ENCODE results near the gene NEUROG2.

Gene NEUROG2

DNA sequence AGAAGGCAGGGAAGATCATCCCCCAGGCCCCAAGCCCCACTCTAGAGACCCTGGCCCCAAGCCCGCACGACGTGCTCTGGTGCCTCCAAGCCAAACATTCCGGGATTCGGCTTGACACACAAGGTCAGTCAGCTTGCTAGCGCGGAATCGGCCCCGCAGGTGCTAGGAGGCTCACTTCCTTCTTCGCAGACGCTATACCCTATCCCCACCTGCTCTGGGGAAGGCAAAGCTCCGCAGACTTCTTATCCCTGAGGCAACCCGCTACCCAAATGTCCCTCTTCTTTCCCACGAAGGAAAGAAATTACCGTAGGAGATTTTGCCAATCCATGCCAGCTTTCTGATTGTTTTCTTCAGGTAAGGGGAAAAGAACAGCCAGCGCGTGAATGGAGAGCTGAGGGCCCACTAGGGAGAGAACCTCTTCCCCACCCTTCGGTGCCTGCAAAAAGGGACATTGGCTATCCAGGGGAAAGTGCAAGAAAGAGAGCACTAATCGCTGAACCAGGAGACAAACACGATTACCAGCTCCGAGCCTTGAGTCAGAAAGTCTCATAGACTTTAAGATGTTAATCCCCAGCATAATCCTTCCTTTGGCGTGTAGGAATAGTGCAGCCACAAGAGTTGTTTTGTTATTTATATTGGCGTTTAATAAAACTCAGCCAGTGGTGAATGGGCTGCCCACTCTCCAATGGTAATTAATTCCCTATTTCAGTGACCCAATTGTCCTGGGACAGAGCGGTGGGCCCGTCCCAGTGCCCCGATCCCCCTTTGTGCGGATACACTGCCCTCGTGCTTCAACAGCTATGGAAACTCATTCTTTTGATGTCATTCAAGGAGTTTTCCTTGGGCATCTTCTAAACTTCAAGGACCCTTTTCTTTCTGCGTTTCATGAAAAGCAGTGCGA, 5.4 kb upstream of the NEUROG2 start:
- DNase-seq (ENCODE audit: low read depth in 2 of 2) = no peak

- no peak for DNase-seq (ENCODE audit: low read depth in 2 of 2)
These were observed 4.7 kb upstream of the NEUROG2 start for GRCh38 chr4:112520598-112521122.

DNA sequence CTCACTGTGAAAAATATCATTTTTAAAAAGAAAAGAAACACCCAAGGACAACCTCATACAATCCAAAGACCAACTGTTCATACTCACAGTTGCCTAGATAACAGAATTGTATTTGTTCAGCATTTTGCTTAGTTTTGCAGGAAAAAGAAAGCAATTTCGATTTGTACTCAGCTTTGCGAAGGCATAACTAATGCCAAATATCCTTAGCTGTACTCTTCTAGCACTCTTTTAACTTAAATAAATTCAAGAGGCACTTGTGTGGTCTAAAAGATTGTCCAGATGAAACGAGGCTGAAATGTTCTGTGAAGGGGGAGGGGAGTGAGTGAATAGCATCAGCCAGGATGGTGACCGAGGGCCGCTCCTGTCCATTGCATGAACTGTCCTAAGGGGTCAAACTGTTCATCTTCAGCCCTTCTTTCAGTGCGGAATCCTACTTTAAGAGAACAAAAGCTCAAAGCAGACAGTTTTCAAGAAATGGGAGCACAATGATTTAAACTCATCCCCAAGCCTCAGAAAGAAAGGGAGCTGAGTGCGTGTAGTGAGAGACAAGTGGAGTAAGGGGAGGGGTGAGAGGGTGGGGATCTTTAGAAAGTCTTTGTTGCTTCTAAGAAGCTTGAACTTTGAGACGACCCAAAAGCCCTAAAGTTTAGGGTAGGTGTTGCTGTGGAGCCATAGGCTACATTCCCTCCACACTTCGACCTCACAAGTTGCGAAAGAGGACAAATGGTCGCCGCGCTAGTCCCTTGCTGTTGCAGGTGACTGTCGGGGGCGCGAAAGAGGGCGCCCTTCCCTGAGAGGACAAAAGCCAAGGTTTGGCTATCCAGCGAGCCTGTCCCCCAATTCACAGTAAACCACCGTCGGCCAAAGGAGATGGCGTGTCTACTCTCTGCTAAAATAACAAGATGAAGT, 4.0 kb upstream of the NEUROG2 start:
- no peak for DNase-seq (ENCODE audit: low read depth in 2 of 2)

- no peak for DNase-seq (ENCODE audit: low read depth in 2 of 2)
These were observed 2.7 kb upstream of the NEUROG2 start for GRCh38 chr4:112518675-112519074.

DNA sequence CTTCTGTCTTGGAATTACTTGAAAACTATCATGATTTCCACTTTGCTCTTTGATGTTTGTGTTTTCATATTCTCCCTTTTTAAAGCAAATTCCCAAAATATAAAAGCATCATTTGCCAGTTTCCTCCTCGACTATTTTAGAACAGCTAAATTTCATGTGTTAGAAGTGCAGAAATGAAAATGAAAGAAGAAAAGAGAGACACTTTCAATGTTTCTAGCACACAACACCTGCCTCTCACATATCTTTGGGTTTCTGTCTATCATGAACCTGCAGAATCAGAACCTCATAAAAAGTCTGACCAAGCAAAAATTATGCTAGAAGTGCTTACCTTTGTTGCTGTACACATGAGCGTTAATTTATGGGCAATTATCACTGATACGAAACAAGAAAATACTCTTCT, 1.9 kb upstream of the NEUROG2 start:
- no peak for DNase-seq (ENCODE audit: low read depth in 2 of 2)

- DNase-seq (ENCODE audit: low read depth in 2 of 2) = no peak
These were observed 1.2 kb upstream of the NEUROG2 start for GRCh38 chr4:112517067-112517634.

- DNase-seq (ENCODE audit: low read depth in 2 of 2) = no peak
These were observed 589 bp upstream of the NEUROG2 start for GRCh38 chr4:112516471-112517066.

- DNase-seq (ENCODE audit: low read depth in 2 of 2) = no peak
These were observed 548 bp downstream of the NEUROG2 start for GRCh38 chr4:112515198-112516065.

- no peak for DNase-seq (ENCODE audit: low read depth in 2 of 2)
These were observed 1.3 kb downstream of the NEUROG2 start for GRCh38 chr4:112514647-112515197.

GRCh38 chr4:112513971-112514646, 1.9 kb downstream of the NEUROG2 start:
- DNase-seq (ENCODE audit: low read depth in 2 of 2) = no peak

- DNase-seq (ENCODE audit: low read depth in 2 of 2) = no peak
These were observed 4.2 kb downstream of the NEUROG2 start for GRCh38 chr4:112511803-112512118.

- DNase-seq (ENCODE audit: low read depth in 2 of 2) = no peak
These were observed 4.7 kb downstream of the NEUROG2 start for GRCh38 chr4:112511093-112511802.

DNA sequence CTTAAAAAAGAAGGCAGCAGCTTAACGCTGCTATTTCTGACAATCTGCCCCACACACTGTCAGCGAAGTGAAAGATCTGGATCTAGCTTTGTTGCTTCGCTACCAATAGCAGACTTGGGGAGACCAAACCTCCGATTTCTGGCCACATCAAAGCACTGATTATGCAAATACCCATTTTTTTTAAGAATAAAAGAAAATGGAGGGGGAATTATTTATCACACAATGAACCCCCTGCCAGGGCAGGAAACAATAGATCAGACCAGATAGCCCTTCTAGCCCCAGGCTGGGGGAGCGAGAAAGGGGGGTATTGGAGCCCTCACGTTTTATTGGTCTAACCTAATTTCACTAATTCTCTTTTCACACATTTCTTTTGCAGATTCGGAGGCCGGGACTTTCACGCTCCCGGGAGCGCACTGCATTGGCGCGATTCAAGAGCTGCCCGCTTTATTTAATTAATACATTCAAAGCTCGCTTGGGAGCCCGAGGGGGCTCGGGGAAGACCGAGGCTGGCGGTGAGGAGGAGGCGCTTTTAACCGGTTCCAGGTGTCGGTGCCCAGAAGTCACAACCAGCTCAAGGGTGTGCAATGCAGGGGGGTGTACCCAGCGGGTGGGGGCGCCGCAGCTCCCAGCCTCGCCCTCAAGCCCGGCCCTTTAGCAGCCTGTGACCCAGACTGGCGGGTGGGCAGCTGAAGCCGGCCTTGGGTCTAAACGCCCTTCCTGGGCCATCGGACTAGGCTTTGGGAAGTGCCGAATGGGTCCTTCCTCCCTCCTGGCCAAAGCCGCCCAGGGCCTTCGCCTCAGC, 5.5 kb downstream of the NEUROG2 start:
- no peak for DNase-seq (ENCODE audit: low read depth in 2 of 2)

DNA sequence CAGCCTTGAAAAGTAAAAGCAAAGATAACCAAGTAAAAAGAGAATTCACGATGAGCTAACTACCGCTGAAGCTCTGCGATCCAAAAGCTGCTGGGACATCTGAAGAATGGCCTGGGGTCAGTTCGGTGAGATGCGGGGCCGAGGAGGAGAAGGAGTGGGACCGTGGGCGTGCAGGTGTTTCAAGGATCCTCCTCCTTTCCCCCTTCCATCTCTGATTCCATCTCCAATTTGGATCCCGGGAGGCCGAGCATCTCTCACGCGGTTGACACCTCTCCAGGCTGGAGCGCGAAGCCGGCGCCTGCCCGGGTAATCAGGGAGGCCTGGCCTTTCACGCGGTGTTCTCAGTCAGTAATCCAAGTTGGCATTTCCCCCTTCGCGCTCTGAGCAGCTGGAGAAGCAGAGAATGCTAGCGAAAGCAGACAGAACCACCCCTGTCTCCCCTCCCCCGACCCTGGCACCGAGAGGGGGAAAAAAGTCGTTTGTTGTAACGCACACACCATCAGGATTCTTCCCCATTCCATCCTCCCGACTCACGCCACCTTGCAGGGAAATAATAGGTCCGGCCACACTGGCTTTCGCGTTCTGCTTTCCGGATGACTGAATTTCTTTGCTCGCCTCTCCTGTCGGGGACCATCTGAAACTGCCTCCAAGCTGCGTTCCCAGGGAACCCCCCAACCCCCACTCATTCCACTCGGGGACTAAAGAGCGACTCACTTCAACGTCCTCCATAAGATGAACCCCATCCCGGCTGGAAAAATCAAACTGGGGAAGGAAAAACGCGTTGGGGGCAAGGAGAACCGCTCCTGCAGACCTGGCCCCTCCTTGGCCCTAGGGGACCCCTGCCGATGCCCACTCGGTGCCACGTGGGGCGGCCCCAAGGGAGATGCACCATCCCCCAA, 6.5 kb downstream of the NEUROG2 start:
- DNase-seq (ENCODE audit: low read depth in 2 of 2) = no peak

- DNase-seq (ENCODE audit: low read depth in 2 of 2) = no peak
These were observed 7.6 kb downstream of the NEUROG2 start for GRCh38 chr4:112508356-112508755.

DNA sequence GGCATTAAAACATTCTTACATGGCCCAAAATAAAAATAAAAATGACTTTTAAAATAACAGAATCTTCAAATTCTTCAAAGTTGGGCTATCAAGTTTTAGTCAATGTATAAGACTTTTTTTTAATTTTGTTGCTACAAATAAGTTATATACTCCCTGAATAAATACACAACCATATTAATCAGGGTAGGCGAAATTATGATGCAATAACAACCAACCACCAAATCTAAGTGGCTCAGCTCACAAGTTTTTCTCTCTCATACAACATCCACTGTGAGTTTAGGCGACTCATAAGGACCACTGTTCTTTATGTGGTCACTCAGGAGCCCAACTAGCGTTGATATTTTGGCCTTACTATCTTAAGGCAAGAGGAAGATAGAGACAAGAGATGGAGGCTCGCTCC, 11.2 kb downstream of the NEUROG2 start:
- no peak for DNase-seq (ENCODE audit: low read depth in 2 of 2)

DNA sequence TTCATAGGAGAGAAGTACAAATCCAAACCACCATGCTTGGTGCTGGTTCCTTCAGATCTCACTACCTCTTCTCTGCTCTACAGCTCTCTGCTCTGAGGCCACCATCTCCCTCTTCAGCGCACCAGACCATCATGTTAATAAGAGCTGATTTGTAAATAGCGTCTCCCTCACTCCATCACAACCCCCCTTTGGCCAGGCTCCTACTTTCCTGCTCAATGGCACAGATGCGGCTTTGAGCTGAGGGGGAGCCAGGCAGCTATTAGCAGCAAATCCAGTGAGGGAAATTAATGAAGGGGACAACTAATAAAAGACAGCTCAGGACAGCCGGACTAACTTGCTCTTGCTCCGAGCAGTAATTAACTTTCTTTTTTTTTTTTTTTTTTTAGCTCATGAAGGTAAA, 13.1 kb downstream of the NEUROG2 start:
- DNase-seq (ENCODE audit: low read depth in 2 of 2) = no peak

Data from stimulated activated CD8-positive, alpha-beta memory T cell treated with anti-CD3 and anti-CD28 coated beads, Interleukin-15, amount 100 ng/mL, for 48 hours (primary cell).